Stimulated activated CD4-positive, alpha-beta T cell treated with anti-CD3 and anti-CD28 coated beads, Interleukin-1b, Interleukin-23, amount 100 ng/mL, for 4 hours (primary cell): ENCODE measurements around the gene TM9SF2.
A peak's percentile ranks its signal among the peaks of the same experiment; 100 is the strongest.
"Not testable (repeated sequence)": the region's sequence is repeated elsewhere in the genome, so short reads cannot be mapped to it uniquely, and the experiment has no call there.

Experiments used
- DNase-seq, 2 donors: peaks; one replicate each; pipeline ENCODE4 v3.0.0-alpha.2; 2020; ENCODE audit warnings: low read depth in 2 of 2

The TM9SF2 gene

DNA sequence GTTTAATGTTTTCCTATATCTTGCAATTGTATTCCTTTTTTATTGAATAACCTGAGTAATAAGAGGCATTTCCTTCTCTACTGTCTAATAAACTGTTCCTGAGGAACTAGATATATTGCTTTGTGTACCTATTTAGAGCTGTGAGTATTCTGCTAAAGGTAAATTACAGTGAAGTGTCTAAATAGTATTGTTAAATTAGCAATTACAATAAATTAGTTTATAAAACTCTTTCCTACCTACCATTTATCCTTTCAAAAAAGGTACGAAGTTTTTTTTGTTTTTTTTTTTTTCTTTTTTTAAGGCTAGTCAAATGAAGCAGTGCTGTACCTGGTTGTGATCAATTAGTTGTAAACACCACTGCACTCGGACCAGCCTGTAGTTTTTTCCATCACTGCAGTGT lies 34.8 kb downstream of the TM9SF2 start:
- DNase-seq: no peak

DNA sequence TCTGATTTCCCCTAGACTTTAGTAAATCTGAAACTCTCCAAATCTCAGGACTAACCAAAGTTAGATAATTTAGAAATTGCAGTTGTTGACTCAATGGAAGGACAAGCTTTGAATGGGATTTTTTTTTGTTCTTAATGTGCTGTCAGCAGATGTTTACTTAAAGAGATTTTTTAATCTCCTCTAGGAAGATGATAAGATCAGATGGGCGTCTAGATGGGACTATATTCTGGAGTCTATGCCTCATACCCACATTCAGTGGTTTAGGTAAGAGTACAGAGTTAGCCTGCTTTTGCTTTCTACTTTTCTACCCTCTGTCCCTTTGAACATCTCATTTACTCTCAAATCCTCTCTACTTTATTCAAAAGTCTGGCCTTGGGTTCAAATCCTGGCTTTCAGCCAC lies 39.3 kb downstream of the TM9SF2 start:
- no peak for DNase-seq

DNA sequence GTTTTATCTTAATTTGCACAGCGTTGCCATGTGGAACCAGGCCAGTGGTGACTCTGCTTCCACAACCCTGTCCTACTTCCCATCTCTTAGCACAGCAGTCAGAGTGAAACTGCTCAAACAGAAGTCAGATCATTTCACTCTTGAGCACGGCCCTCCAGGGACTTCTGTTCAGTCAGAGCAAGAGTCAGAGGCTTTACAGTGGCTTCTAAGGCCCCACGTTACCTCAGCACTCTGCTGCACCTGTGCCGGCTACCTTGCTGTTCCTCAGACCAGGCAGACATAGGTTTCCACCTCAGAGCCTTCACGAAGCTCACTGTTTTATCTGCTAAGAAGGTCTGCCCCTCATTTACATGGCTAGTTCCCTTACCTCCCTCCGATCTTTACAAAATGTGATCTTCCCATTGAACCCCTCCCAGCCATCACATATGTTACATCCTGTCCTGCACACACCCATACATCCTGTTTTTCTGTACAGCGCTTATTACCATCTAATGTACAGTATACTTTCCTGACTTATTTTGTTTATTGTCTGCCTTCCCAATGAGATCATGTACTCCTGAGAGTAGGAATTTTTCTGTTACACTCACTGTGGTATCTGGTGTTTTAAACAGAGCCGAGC lies 41.6 kb downstream of the TM9SF2 start:
- peak in 1 of 2 donors; percentile 4 for DNase-seq

DNA sequence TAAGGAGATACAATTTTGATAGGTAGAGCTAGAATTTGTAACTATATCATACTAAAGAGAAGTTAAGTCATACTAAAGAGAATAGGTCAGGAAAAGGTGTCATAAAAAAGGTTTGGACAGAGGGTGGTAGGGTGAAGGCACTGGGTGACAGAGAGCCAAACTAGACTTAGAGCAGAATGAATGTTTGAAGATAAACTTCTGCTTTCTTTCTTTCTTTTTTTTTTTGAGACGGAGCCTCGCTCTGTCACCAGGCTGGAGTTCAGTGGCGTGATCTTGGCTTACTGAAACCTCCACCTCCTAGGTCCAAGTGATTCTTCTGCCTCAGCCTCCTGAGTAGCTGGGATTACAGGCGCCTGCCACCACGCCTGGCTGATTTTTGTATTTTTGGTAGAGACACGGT lies 44.1 kb downstream of the TM9SF2 start:
- DNase-seq: no peak

DNA sequence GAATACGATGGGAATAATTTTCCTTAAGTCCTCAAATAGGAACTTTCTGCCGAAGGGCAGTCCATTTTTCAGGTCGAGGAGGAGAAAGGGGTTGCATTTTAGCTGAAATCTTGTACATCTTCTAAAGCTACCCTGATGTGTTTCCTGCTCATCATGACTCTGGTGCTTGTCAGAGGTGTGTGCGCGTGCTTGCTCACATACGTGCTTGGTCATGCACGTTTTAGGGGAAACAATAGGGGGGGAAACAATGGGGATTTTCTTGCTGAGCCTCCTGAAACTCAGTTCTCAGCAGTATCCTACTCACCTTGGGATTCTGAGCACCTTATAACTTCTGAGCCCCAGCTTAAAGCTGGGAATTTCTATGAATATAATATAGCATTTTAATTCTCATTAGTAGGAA lies 44.7 kb downstream of the TM9SF2 start:
- DNase-seq: no peak

- no peak for DNase-seq
Observed at GRCh38 chr13:99546878-99547277, 45.6 kb downstream of the TM9SF2 start.

GRCh38 chr13:99548448-99548847 lies 47.2 kb downstream of the TM9SF2 start:
- no peak for DNase-seq

- no peak for DNase-seq
Observed at GRCh38 chr13:99553033-99553432, 51.8 kb downstream of the TM9SF2 start.

- DNase-seq: no peak
Observed at GRCh38 chr13:99555149-99555548, 53.9 kb downstream of the TM9SF2 start.

DNA sequence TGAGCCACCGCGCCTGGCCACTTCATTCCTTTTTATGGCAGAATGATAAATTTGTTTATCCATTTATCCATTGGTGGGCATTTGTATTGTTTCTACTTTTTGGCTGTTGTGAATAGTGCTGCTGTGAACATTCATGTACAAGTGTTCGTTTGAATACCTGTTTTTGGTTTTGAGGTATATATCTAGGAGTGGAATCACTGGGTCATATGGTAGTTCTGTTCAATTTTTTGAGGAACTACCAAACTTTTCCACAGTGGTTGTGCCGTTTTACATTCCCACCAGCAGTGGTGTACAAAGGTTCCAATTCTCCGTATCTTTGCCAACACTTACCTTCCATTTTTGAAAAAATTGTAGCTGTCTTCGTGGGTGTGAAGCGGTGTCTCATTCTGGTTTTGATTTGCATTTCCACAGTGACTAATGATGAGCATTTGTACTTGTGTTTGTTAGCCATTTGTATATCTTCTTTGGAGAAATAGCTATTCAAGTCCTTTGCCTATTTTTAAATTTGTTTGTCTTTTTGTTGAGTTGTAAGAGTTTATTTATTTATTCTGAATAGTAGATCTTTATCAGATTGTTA lies 55.7 kb downstream of the TM9SF2 start:
- DNase-seq: no peak

DNA sequence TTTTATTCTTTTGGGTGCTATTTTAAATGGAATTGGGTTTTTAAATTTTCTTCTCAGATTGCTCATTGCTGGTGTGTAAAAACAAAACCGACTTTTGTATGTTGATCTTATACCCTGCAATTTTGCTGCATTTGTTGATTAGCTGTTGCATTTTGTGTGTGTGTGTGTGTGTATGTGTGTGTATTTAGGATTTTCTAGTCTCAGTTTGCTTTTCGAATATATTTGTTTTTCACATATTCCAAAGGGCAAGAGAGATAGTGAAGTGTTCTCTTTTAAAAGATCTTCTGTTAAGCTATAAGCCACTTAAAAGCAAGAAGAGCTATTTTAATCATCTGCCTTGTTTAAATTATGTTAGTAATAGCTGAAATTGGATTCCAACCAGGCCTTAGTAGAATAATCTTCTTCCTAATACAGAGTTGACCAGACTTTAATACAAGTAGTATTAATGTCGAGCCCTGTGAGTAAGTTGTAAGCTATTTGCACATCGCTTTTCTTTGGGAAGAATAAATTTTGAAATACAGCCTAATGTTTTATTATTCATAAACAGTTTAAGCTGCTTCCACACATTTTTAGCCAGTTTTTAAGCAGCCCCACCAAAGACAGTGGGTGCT lies 57.4 kb downstream of the TM9SF2 start:
- DNase-seq: no peak

GRCh38 chr13:99559560-99559959 lies 58.3 kb downstream of the TM9SF2 start:
- no peak for DNase-seq

DNA sequence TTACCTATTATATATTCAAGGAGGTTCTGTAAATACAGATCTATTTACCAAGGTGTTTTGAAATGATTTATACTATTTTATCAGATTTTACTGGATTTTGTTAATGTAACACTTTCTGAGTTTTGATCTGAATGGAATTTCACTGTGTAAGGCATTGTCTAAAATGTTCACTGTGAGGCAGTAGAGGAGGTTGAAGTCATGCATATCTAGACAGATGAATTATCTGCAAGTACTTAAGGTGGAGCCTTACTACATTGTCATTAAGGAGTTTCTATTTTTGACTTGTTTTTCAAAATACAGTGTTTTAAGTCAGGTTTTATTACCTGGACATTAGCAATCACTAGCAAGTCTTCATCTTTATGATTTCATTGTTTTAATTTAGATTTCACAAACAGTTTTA lies 62.1 kb downstream of the TM9SF2 start:
- no peak for DNase-seq

GRCh38 chr13:99564386-99564785 lies 63.1 kb downstream of the TM9SF2 start:
- no peak for DNase-seq

DNA sequence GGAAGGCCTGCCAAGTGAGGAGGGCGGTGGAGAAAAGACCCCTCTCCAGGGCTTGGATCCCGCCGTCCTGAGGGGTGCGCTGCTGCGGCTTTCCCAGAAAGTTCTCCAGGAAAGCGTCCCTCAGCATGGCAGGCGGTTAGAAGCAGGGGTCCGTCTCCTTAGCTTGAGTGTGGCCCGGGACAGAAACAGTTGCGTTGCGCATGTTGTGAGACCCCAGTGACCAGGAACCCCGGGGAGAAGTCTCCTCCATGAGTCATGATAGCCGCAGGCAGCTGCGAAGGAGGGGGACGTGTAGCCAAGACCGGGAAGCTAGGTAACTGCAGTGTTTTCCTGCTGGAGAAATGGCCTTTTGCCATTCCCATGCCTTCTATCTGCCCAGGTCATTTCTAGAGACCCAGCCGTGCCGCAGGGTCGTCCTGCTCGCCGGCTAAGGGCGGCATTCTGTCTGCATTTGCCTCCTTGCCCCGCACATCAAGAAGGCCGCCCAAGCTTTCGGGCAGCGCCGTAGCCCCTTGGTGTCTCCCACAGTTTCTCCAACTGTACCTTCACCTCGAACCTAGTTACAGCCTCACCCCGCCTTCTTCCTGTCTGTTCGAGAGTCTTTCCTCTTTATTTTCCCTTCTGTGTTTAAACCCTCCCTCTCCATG lies 64.3 kb downstream of the TM9SF2 start:
- DNase-seq: no peak

DNA sequence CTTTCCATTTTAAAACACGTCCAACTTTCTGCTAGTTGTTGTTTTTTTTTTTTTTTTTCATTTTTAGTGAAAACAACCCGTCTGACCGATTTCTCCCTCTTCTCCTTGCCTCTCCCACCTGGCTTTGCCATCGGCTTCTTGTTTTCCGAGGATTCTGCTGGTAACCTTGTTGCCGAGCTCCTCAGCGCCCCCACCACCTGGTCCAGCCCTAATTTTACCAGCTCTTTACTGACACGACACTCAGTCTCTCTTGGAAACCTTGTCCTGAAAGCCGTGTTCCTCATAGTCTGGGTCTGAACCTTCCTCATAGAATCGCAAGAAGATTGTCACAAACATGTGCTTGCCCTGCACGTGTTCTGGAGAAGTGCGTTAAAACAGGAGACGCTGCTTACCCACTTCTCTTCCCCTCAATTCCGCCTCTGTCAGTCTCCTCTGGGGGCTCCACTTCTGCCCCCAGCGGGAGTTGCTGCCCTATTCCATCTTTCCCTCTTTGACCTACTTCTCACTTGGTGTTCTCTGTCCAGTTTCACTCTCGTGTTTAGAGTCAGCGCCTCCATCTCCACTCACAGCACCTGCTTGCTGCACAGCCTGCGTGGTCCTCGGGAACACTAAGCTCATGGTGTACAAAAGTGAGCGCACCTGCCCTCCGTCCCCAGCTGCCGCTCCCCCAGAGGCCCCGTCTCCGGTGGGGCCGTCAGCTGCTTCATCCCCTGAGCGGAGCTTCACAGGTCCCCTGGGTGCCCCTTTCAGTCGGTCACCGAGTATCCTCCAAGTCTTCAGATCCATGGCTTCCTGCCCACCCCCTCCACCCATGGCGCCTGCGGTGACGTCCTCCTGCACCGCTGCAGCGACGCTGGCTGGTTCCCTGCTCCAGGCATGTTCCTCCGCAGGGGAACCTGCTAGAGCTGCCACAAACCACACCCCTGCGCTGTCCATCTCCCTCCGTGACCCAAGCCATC lies 65.1 kb downstream of the TM9SF2 start:
- no peak for DNase-seq

DNA sequence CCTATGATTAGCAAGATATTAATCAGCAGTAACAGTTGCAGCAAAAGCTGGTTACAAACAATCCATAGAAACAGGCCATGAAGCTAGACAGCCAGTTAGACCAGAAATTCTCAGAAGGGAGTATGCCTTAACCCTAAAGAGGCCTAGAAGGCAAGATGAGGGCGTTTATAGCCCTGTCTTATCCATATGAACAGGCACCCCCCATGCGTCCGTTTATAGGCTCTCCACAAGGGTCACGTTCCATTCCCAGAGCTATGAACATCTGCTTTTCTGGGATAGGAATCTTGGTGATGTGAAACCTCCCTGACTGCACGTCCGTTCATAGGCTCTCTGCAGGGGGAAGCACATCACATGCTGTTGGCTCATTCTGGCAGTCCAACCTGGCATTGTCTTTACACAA lies 67.6 kb downstream of the TM9SF2 start:
- not testable (repeated sequence) for DNase-seq

DNA sequence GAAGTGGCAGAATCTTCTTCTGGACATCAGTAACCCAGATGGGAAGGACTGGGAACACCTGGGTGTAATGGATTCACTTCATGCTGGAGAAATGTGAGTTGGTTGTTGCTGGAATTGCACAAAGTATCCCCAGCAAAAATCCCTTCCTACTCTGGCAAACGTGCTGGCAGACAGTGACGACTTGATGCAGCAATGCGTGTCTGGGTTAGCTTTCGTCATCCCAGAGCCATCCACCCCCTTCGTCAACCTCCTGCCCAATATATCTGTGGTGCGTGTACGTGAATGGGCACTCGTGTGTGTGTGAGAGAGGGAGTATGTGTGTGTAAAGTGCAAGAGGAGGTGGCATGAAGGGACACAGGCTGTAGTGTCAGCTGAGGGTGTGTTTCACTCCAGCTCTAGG lies 70.9 kb downstream of the TM9SF2 start:
- DNase-seq: no peak

- no peak for DNase-seq
Observed at GRCh38 chr13:99572921-99573320, 71.6 kb downstream of the TM9SF2 start.

DNA sequence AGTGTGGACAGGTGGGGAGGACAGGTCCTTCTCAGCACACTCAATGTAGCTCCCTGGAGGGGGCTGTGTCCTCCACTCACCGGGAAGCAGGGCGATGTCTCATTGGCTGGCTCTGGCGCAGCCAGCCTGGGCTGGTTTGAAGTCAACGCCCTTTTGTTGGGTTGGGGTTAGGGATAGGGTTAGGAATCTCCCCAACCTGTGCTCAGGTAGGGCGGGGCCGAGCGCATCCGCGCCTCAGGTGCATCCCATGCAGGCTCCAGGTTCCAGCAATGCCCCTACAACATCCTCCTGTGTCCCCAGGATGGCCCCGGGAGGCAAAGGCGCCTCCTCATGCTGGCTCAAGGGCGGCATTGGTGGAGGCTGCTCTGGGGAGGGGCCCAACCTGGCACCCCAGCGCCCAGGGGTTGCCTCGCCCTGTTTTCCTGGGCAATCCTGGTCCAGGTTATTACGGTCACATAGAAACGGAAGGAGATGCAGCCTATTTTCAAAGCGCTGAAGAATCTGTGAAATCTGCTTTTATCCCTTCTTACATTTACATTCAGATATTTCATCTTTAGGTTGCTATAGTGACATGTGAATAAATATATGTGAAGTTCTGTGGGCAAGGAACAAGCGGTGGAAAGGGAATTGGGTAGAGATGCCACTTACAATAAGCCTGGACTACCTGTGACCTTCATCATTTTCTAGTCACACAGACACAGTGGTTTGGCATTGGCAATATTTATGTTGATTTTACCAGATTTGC lies 74.3 kb downstream of the TM9SF2 start:
- DNase-seq: no peak
